Measurements from ENCODE around the gene DOP1A.

GRCh38 chr6:83216806-83217205 lies 149.3 kb downstream of the DOP1A start:
- TF ChIP-seq, protein P1, sequence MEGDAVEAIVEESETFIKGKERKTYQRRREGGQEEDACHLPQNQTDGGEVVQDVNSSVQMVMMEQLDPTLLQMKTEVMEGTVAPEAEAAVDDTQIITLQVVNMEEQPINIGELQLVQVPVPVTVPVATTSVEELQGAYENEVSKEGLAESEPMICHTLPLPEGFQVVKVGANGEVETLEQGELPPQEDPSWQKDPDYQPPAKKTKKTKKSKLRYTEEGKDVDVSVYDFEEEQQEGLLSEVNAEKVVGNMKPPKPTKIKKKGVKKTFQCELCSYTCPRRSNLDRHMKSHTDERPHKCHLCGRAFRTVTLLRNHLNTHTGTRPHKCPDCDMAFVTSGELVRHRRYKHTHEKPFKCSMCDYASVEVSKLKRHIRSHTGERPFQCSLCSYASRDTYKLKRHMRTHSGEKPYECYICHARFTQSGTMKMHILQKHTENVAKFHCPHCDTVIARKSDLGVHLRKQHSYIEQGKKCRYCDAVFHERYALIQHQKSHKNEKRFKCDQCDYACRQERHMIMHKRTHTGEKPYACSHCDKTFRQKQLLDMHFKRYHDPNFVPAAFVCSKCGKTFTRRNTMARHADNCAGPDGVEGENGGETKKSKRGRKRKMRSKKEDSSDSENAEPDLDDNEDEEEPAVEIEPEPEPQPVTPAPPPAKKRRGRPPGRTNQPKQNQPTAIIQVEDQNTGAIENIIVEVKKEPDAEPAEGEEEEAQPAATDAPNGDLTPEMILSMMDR (conservative IDR thresholded peaks at IDR 0.05; ENCODE audit: low read depth, low read length): no peak
- TF ChIP-seq EZH2 (IDR thresholded peaks at IDR 0.05; ENCODE audit: borderline replicate concordance, low read depth, low read length, poor library complexity, severe bottlenecking): no peak
